Vagina (tissue), 2 donors: ENCODE results near the gene KIF1A. TPM values are rescaled to one million over a fixed set of nuclear protein-coding genes. Genes with fewer than 3 reads are reported as not detected.
"Not testable (repeated sequence)": the region's sequence is repeated elsewhere in the genome, so short reads cannot be mapped to it uniquely, and the experiment has no call there.

ENCODE experiments used
- DNase-seq, 2 donors: peaks; one replicate each; pipeline ENCODE4 v3.0.0-alpha.2; 2017; ENCODE audit errors: extremely low spot score in 2 of 2
- H3K27ac ChIP-seq: fragments of 200-600 bp; sonication (generic); one replicate; pipeline ENCODE4 v1.5.1; 2019
- H3K27me3 ChIP-seq: fragments of 200-600 bp; sonication (generic); one replicate; pipeline ENCODE4 v1.5.1; 2019
- H3K36me3 ChIP-seq, 2 donors: fragments of 200-600 bp; sonication (generic); one replicate each; pipeline ENCODE4 v1.5.1; 2017 to 2019
- H3K4me1 ChIP-seq: fragments of 200-600 bp; sonication (generic); one replicate; pipeline ENCODE4 v1.5.1; 2019
- H3K4me3 ChIP-seq, 2 donors: fragments of 200-600 bp; sonication (generic); 1 replicate in 1 of 2; 2 replicates in 1 of 2; pipeline ENCODE4 v1.5.1; 2016 to 2019
- H3K9me3 ChIP-seq: fragments of 200-600 bp; sonication (generic); one replicate; pipeline ENCODE4 v1.5.1; 2019
- POLR2A ChIP-seq, 2 donors: fragments of 450-650 bp; IDR thresholded peaks; one replicate each; pipeline ENCODE4 v1.6.1; 2017; ENCODE audit warnings: antibody characterized with exemption in 2 of 2, mild to moderate bottlenecking in 2 of 2, moderate library complexity in 2 of 2
- POLR2AphosphoS5 ChIP-seq, 2 donors: sonication (generic); formaldehyde crosslinking; IDR thresholded peaks; one replicate each; pipeline ENCODE4 v1.9.0; 2017; ENCODE audit warnings: antibody characterized with exemption in 2 of 2, mild to moderate bottlenecking in 2 of 2, low read depth in 1 of 2; ENCODE audit not compliant: insufficient read depth in 1 of 2
- intact Hi-C: fragments of 100-400 bp; cut with DNase I; formaldehyde crosslinking; loops from one replicate; pipeline ENCODE4 v1.15.1; 2023
- total RNA-seq: library from RNA; depleted of rRNA; stranded (reverse); fragments of >200 nt; gene quantifications from one replicate; pipeline ENCODE4 v1.2.3, GENCODE V29; 2016
- TF ChIP-seq, protein P1 (sequence below), 3 experiments: fragments of 450-650 bp in 2 of 3; fragments of 200-600 bp in 1 of 3; sonication (generic) in 1 of 3; IDR thresholded peaks; one replicate each; pipeline ENCODE4 v1.5.1; 2017 to 2019; ENCODE audit warnings: antibody characterized with exemption in 3 of 3, mild to moderate bottlenecking in 2 of 3, moderate library complexity in 2 of 3

The KIF1A gene
- total RNA-seq, 1 donor from 2014 or later: 6.1 TPM

DNA sequence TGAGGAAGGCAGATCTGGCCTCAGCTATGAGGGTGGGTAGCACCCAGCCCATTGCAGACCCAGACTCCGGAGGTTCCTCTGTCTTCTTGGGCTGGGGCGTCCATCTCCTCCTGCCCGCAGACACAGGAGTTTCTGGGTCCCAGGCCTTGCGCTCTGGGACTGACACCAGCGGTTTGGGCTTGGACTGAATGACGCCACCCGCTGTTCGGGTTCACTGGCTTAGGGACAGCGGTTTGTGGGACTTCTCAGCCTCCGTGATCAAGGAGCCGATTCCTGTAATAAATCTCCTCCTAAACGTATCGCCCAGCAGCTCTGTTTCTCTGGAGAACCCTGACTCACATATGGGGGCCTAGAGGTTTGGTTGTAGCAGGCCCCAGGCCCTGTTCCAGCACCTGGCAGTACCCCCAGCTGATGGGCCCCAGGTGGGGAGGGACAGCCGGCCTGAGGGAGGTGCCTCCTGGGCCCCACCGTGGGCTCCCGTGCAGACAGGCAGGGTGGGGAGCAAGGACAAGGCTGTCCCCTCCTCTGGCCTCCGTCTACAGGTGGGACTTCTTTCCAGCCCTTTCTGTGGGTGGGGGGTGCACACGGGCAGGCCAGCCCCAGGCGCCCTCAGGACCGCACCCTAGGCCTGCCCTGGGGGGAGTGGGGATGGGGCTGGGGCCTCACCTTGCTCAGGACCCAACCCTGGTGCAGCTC lies 132.8 kb downstream of the KIF1A start:
- intact Hi-C loops: no loop called here
- Histone ChIP-seq H3K36me3 (no peaks in the 10 kb centered on the region), H3K27ac (no peak overlapping the region), H3K4me1 (no peaks in the 10 kb centered on the region), H3K27me3 (no peaks in the 10 kb centered on the region), H3K4me3 (no peak overlapping the region), H3K9me3 (no peaks in the 10 kb centered on the region)
- TF ChIP-seq POLR2AphosphoS5 (IDR thresholded peaks at IDR 0.05; ENCODE audit: insufficient read depth in 1 of 2, low read depth in 1 of 2) (no peak), POLR2A (IDR thresholded peaks at IDR 0.05) (no peak)
- TF ChIP-seq, protein P1, sequence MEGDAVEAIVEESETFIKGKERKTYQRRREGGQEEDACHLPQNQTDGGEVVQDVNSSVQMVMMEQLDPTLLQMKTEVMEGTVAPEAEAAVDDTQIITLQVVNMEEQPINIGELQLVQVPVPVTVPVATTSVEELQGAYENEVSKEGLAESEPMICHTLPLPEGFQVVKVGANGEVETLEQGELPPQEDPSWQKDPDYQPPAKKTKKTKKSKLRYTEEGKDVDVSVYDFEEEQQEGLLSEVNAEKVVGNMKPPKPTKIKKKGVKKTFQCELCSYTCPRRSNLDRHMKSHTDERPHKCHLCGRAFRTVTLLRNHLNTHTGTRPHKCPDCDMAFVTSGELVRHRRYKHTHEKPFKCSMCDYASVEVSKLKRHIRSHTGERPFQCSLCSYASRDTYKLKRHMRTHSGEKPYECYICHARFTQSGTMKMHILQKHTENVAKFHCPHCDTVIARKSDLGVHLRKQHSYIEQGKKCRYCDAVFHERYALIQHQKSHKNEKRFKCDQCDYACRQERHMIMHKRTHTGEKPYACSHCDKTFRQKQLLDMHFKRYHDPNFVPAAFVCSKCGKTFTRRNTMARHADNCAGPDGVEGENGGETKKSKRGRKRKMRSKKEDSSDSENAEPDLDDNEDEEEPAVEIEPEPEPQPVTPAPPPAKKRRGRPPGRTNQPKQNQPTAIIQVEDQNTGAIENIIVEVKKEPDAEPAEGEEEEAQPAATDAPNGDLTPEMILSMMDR (IDR thresholded peaks at IDR 0.05): no peak
- DNase-seq: peak in 1 of 2 donors; percentile 60

DNA sequence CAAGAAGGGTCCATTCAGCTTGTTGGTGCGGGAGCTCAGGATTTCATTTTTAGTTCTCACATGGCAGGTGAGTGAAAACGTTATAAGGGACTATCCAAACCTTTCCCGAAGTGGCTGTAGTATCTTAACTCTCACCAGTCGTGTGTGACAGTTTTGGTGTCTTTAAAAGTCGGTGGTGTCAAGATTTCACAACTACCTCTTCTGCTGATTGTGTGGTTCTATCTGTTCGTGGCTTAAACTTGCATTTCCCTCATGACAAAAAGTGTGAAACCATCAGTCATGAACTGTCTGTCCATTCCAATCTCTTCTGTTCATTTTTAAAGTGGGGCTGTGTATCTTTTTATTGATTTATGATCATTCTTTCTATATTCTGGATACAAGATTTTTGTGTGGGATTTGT lies 133.6 kb downstream of the KIF1A start:
- H3K9me3 ChIP-seq: no peaks in the 10 kb centered on the region
- H3K27ac ChIP-seq: no peak overlapping the region
- no peaks in the 10 kb centered on the region for H3K4me1 ChIP-seq
- intact Hi-C loops: no loop called here
- H3K36me3 ChIP-seq: no peaks in the 10 kb centered on the region
- TF ChIP-seq POLR2AphosphoS5 (IDR thresholded peaks at IDR 0.05; ENCODE audit: insufficient read depth in 1 of 2, low read depth in 1 of 2) (no peak), POLR2A (IDR thresholded peaks at IDR 0.05) (no peak)
- TF ChIP-seq, protein P1 (IDR thresholded peaks at IDR 0.05): no peak
- no peak for DNase-seq
- H3K27me3 ChIP-seq: no peaks in the 10 kb centered on the region
- no peak overlapping the region for H3K4me3 ChIP-seq

GRCh38 chr2:240685771-240686371 lies 134.1 kb downstream of the KIF1A start:
- H3K27me3 ChIP-seq: no peaks in the 10 kb centered on the region
- no peaks in the 10 kb centered on the region for H3K4me1 ChIP-seq
- no peaks in the 10 kb centered on the region for H3K36me3 ChIP-seq
- intact Hi-C loops: no loop called here
- no peak for TF ChIP-seq POLR2AphosphoS5 (IDR thresholded peaks at IDR 0.05; ENCODE audit: insufficient read depth in 1 of 2, low read depth in 1 of 2)
- TF ChIP-seq, protein P1 (IDR thresholded peaks at IDR 0.05): no peak
- no peak for TF ChIP-seq POLR2A (IDR thresholded peaks at IDR 0.05)
- no peaks in the 10 kb centered on the region for H3K9me3 ChIP-seq
- H3K4me3 ChIP-seq: no peak overlapping the region
- H3K27ac ChIP-seq: no peak overlapping the region
- DNase-seq: peak in 1 of 2 donors; percentile 64

DNA sequence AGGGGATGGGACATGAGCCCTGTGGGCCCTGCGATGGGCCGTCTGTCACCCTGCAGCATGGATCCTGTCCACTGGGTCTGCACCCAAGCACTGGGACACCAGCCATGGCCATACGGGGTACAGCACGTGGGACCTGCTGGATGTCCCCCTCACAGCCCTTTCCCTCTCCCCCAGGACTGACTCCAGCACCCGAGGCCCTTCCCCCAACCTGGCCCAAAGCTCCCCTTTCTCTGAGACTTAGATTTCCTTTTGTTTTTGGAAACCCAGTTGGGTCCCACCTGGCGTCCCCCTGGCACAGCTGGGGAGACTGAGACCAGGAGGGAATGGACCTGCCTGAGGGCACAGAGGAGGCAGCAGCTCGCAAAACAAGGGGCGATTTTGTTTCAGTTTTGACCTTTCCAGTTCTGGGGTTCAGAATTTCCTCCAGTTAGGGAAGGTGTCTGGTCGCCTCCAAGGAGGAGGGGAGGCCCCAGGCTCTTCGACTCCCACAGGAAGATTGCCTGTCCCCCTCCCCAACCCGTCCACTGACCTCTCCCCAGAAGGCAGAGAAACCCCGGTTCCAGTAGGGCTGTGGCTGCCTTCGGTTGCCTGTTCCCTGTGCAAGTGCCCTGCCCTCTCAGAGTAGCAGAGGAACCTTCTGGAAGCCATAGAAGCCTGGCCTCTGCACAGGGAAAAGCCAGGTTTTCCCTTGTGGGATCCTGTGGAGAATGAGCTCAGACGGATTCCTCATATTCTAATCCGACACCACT lies 135.9 kb downstream of the KIF1A start:
- H3K36me3 ChIP-seq, DNase-seq, H3K9me3 ChIP-seq, H3K27me3 ChIP-seq, H3K4me3 ChIP-seq, intact Hi-C loops, H3K27ac ChIP-seq, H3K4me1 ChIP-seq: not testable (repeated sequence)

DNA sequence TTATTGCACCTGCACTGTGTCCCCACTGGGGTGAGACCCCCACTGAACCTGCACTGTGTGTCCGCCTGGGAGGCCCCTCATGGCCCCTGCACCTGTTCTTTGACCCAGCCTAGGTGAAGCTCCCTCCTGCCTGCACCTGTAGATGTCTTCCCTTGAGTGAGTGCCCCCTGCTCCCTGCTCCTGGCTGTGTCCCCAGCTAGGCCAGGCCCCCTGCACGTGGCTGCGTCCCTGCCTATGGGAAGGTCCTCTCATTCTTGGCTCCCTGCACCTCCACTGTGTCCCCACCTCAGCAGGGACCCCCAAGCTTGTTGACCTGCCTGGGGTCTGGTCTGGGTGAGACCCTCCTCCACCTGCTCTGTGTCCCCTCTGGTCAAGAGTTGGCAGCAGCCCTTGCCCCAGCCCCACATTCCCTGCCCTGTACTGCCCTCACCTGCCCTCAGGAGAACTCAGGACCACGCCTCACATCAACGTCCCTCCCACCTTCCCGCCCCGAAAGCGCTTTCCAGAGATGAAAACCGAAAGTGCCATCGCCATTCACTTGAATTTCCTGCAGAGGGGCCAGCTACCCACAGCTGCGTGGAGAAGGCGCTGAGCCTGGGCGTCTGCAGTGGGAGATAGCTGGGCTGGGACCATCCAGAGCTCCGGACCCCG lies 136.6 kb downstream of the KIF1A start:
- H3K36me3 ChIP-seq, H3K4me3 ChIP-seq, H3K4me1 ChIP-seq, H3K27me3 ChIP-seq, intact Hi-C loops, DNase-seq, H3K27ac ChIP-seq, H3K9me3 ChIP-seq: not testable (repeated sequence)

DNA sequence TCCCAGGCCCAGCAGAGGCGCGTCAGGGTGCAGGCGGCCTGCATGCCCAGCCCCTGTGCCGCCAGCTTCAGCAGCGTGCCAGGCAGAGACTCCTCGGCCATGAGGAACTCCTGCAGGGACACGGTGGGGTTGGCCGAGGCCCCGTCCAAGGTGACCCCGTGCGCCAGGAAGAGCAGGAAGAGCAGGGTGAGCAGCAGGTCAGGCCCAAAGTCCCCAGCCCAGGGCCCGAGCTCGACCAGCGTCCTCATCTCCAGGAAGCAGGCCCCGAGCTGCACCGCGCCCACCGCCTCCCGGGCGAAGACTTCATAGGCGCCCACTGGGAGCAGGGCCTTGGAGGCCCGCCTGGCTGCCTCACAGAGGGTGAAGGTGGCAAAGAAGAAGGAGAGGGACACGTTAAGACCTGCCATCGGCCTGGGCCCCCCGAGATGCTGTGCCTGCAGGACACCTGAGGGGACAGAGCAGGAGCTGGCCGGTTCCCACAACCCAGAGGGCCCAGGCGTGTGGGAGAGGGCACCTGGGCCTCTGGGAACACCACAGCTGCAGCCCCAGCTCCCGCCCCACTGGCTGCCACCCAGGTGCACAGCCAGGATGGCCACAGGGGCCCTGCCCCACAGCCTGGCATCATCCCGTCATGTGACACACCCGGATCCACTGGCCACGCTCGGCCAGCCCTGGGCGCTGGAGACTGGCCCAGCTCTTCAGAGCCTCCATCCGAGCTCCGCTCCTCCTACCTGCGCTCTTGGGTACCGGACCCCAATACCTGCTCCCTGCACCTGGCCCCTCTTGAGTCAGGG lies 137.4 kb downstream of the KIF1A start, which contains the start of gene AQP12B:
Gene AQP12B, minus strand, starts transcription at position 455 of the 794 bp plus-strand sequence. Its CDS starts 48 bp downstream, at position 407.
- H3K27me3 ChIP-seq, H3K27ac ChIP-seq, H3K4me3 ChIP-seq, DNase-seq, intact Hi-C loops, H3K36me3 ChIP-seq, H3K9me3 ChIP-seq, H3K4me1 ChIP-seq: not testable (repeated sequence)

DNA sequence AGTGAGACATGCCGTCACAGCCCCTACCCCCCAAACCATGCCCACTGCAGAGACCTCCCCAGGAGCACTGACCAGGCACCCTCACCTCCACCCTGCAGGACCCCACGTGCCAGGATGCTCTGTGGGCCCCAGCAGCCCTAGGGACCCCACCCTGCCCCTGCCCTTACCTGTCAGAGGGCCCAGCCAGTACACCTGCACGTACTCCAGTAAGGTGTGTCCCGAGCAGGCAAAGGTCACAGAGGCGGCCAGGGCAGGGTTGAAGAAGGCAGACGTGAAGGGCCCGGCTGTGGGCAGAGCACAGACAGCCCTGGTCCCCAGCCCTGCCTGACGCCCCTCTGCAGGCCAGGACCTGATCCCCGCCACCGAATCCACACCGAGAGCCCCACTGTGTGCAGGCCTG lies 139.8 kb downstream of the KIF1A start:
- H3K4me1 ChIP-seq, H3K27ac ChIP-seq, H3K4me3 ChIP-seq, DNase-seq, H3K27me3 ChIP-seq, H3K9me3 ChIP-seq, intact Hi-C loops, H3K36me3 ChIP-seq: not testable (repeated sequence)

- intact Hi-C loops, H3K27ac ChIP-seq, H3K4me1 ChIP-seq, H3K36me3 ChIP-seq, H3K27me3 ChIP-seq, DNase-seq, H3K4me3 ChIP-seq, H3K9me3 ChIP-seq: not testable (repeated sequence)
Observed at GRCh38 chr2:240678909-240679308, 141.1 kb downstream of the KIF1A start.
